Keratinocyte (primary cell): Measurements from ENCODE around the gene LNPEP.

Experiments used
- CTCF ChIP-seq, 3 experiments: IDR thresholded peaks in 1 of 3; conservative IDR thresholded peaks in 1 of 3; optimal IDR thresholded peaks in 1 of 3; 2 replicates in 2 of 3; 3 replicates in 1 of 3; pipeline versions ENCODE3 to v1.5.1; 2011; ENCODE audit warnings: low read length in 3 of 3, mild to moderate bottlenecking in 3 of 3, moderate library complexity in 2 of 3, control low read depth in 1 of 3, inconsistent platforms in 1 of 3; ENCODE audit not compliant: insufficient read depth in 2 of 3; ENCODE audit errors: extremely low read depth in 1 of 3
- EZH2 ChIP-seq: IDR thresholded peaks from one replicate; pipeline ENCODE4 v1.6.1; 2012; ENCODE audit warnings: inconsistent platforms, mild to moderate bottlenecking, low read length, moderate library complexity

DNA sequence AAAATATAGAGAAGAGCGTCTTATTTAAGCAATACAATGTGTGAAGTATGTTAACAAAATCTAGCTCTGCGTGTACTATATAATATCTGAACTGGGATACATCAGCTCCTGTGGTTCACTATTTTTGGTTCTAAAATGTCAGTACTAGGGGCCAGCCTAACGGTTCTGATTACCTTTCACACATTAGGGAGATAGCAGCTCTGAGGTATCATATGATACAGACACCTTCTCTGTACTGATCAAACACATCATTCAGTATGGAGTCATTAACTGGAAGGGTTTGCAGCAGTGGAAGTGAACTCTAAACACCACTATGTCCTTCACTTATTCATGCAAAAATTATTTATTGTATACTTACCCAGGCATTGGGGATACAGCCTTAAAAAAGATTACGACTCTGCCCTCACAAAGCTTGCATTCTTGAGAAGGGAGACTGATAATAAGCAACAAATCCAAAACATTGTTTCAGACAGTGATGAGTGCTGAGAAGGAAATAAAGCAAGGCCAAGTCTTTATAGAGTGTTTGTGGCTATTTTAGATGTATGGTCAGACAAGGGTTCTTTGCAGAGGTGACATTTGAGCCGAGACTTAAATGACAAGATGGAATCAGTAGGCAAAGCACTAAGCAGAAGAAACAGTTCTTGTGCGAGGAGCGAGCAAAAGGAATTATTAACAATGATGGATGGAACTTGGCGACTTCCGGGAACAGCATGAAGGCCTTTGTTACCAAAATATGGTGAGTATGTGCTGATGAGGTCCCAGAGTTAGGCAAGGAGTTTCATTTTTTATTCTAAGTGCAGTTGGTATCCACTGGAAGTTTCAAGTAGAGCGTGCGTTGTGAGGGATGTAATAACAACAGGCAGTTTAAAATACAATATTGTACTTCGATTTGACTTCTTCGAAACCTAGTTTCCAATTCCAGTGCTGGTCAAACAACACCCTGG lies 1.8 kb upstream of the LNPEP start:
- TF ChIP-seq CTCF (optimal IDR thresholded peaks at IDR 0.05 in 1 of 3, IDR thresholded peaks at IDR 0.05 in 1 of 3, conservative IDR thresholded peaks at IDR 0.05 in 1 of 3; ENCODE audit: extremely low read depth in 1 of 3, insufficient read depth in 2 of 3, low read length in 3 of 3) (no peak), EZH2 (no peak)
